GM18868 (cell line): Measurements from ENCODE around the gene FAM227A.
"Not testable (repeated sequence)": the region's sequence is repeated elsewhere in the genome, so short reads cannot be mapped to it uniquely, and the experiment has no call there.

ENCODE experiments used
- ATAC-seq: cut with Tn5 transposase; IDR thresholded peaks from one replicate; pipeline ENCODE4 v1.9.1; 2021; ENCODE audit warnings: mild to moderate bottlenecking, moderate library complexity; ENCODE audit not compliant: unreplicated experiment

FAM227A gene

DNA sequence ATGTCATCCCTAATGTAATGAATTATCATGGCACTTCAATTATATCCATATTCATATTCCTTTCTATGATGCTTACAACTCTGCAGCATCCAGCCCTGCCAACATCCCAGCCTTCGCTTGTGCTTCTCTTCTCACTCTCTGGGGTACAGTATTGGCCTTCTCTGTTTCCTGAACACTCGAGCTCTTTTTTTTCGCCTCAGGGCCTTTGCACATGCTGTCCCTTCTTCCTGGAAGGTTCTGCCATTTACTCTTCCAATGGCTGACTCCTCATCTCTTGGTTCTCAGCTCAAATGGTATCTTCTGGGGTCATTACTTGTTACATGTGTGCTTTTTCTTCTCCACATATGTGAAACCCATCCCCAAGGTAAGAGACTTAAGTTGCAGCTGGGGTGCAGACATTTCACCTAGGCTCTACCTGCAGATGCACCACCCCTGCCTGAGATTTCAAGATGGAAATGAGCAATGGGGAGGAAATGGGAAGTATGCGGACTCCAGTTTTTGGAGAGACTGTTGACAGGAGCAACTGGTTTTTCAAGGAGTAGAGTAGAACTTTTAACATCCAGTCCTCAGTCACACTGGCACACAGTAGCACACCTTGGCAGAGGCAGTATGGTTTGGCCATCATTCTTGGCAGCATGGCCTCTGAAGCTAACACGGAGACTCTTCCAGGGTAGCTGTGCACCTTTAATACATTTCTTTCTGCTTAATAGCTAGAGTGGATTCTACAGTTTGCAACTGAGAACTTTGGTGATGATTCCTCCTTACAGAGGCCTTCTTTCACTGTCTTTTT lies 43.8 kb downstream of the FAM227A start:
- ATAC-seq, result no peak

DNA sequence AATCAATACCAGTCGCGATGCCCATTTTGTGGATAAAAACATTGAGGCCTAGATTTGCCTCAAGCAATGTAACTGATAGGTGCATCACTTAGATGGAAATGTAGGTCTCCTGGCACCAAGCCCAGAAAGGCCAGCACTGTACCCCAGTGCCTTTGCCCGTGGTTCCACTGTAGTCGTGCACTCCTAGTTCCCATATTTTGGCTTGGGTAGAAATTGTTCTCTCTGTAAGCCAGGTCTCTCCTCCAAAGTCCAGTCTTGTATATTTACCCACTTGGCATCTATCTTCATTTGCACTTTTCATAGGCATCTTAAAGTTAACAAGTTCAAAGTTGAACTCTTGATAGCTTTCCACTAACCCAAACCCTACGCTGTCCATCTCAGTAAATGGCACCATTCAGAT lies 44.6 kb downstream of the FAM227A start:
- no peak for ATAC-seq

DNA sequence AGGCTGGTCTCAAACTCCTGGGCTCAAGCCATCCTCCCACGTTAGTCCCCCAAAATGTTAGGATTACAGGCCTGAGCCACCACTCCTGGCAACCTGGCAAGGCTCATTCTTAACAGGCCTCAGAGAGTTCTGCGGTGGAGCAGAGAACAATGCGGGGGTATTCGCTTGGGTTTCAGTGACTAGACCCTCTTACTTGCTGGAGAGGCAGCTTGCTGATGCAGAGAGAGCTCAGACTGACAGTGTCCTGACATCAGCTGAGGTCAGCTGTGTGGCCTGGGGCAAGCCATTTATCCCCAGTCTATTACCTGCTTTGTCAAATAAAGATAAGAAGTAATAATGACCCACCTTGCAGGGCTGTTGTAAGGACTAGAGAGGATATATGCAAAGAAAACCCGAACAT lies 46.0 kb downstream of the FAM227A start:
- no peak for ATAC-seq

DNA sequence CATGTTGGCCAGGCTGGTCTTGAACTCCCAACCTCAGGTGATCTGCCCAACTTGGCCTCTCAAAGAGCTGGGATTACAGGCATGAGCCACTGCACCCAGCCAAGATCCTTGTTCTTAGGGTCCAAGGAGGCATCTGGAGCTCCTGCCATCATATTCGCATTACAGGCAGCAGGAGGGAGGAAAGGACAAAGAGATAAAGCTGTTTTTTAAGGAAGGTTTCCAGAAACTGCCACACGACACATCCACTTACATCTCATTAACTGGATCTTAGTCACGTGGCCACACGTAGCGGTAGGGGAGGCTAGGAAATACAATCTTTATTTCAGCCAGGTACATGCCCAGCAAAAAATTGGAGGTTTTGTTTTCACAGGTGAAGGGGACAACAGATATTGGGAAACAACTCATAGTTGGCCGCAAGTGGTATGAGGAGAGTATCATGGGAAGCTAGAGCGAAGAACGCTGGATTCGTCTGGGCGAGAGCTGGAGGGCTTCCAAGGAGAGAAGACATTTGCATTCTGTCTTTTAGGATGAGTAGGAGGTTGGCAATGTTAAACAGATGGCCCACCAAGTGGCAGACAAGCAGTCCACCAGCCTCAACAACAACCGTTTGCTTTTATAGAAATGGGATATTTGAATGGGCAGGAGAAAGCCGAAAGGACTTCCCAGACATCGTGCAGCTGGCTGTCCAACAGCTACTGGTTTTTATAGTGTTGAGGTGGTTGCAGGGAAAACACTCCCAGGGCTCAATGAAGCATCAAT lies 47.0 kb downstream of the FAM227A start:
- no peak for ATAC-seq

DNA sequence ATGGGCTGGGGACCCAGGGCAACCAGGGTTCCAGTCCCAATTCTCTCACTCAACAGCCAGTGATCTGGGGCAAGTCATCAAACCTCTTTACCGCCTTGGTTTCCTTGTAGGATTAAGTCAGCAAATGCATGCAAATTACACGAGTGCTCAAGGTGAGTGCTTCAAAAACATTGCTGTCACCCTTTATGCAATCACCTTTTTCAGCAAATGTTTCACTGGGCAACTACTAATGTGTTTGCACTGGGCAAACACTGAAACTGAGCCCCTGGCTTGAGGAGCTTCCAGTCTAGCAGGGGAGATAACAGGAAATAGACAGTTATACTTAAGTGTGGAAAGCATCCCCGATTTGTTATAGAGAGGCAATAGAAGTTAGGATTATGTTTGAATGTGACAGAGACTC lies 48.5 kb downstream of the FAM227A start:
- ATAC-seq, result no peak

DNA sequence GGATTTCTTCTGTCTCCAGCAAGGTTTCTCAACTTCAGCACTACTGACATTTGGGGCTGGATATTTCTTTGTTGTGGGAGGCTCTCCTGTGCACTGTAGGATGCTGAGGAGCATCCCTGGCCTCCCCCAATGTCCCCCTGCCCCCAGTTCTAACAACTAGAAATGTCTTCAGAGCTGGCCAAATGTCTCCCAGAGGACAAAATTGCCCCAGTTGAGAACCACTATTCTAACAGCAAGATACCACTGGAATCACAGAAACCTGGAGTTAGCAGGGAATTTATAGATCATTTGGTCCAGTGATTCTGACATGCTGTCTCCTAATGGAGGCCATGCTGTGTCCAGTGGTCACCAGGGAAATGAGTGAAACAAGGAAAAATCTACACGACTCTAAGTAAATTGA lies 54.0 kb downstream of the FAM227A start:
- no peak for ATAC-seq

DNA sequence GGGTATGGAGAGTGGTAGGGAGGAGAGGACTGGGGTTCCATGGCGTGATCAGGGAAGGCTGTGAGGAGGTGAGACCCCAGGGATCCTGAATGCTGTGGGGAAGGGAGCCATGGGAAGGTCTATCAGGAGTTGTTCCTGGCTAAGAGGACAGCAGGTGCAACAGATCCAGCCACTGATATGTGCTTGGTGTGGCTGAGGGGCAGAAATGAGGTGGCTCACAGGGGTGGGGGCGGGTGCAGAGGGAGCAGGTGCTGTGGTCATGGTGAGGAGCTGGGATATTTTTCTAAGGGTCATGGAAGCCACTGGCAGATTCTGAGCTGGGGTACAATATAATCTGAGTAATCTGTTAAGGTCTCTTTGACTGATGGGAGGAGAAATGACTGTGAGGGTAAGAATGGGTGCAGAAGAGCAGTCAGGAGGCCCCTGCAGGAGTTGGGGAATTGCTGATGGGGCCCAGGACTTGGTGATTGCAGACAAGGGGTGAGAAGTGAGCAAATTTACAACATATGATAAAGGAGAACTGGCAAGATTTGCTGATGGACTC lies 54.9 kb downstream of the FAM227A start:
- no peak for ATAC-seq

DNA sequence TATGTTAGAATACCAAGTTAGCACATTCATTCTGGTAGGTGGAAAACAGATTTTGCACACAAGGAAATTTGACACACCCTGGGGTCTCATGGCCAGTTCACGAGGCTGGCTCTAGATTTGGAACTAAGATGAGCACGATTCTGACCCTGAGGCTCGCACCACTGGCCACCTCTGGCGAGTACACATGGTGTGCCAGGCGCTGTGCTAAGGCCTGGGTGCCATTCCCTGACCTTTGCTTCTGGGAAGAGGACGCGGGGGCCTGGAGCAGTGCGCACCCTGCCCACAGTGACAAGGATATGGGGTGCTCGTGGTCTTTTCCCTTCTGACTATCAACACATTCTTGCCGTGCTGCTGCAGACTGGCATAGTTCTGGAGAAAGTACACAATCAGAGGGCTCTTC lies 56.7 kb downstream of the FAM227A start:
- ATAC-seq, result no peak

DNA sequence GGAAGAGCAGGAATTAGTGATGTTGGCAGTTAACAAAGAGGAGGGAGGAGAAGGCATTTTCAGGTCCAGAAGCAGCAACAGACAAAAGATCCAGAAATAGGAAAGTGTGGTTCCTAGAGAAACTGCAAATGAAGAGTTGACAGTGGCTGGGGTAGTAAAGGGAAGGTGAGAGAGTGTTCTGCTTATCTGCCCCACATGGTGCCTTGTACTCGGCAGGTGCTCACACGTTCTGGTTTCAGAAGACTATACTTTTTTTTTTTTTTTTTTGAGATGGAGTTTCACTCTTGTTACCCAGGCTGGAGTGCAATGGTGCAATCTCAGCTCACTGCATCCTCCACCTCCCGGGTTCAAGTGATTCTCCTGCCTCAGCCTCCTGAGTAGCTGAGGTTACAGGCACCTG lies 73.3 kb downstream of the FAM227A start:
- ATAC-seq, result not testable (repeated sequence)

DNA sequence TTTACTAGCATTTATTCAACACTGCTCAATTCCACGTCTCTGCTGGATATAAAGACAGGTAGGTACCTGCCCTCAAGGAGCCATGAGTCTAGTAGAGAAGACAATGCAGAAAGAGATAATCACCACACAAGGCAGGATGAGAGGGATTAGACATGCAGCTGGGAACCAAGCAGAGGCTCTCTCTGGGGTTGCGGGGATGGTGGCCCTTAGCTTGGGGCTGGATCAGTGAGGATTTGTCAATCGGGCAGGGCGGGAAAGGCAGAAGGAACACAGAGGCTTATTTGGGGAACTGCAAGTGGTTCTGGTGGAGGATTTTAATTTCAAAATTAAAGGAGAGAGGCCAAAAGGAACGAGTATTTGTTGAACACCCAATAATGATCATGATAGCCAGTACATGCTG lies 77.7 kb downstream of the FAM227A start:
- ATAC-seq, result no peak

DNA sequence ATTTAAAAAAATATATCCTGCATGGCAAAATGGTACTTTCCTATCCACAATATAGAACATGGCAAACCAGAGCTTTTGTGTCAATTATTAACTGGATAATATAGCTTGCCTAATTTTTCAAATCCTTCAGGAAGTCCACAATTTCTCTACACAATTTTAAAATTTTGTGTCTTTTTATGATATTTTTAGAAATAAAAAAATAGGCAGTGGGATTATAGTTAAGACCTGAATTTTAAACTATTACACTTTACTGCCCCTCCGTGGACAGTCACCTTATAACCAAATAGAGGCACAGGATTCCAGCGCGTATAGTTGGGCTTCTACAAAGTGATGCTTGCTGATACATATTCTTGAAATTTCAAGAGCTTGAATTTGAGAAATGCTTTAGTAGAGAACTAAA lies 84.1 kb downstream of the FAM227A start:
- no peak for ATAC-seq

DNA sequence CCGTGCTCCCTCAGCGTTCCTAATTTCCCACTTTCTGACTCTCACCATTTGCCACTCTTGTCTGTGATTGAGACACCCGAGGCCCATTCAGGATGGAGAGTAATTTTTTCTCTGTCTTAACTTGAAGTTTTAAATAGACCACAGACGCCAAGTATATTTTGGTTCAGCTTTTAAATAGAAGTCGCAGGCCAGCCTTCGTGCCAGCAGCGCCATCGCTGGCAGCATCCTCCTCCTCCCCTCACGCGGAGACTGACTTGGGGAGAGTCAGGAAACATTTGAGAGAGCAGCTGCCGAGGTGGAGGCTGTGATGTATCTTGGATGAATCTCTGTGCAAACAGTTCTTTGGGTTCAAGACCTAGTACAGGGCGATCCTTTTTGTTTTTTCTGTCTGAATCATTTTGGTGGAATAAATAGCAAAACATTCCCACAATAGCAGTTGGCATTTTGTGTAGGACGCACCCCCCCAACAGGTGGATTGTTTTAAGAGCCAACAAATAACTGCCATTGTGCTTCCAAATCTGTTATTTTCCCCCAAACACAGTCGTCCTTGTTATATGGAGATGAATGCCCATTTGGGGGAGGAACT lies 85.3 kb downstream of the FAM227A start:
- ATAC-seq, result no peak

DNA sequence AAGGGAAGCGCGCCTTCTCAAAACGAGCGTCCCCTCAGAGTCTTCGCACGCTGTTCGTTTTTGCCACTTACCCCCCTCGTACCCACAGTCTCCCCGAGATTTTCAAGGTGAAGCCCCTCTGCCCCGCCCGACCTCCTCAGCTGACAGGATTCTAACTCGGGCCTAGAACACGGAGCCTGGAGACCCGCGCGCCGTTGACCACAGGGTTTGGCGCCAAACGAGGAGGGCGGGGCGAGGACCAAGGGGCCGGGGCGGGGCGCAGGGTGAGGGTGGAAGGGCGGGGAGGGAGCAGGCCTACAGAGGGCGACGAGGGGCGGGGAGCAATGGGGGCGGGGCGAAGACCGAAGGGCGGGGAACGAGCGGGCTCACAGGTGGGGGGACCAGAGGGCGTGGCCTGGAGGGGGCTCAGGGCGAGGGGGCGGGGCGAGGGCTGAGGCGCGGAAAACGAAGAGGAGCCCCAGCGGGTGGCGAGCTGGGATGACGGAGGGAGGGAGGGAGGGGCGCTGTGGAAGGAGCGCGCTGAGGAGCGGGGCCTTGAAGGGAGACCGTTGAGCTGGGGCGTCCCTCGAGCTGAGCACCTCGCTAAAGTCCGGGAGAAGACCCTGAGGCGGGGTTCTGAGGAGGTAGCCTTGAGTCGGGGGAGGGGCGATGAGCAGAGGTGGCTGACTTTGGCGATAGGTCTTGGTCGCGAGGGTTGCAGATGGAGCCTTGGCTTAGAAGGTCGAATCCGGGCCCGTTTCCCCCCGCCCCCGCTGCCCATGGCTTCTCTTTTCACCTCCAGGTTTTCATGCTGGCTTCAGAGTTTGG lies 86.0 kb downstream of the FAM227A start, which contains the start of gene DMC1:
Gene DMC1, minus strand, starts transcription at position 212 of the 807 bp plus-strand sequence. CDS start 1,927 bp downstream, outside the sequence.
- ATAC-seq, result peak; percentile 69

DNA sequence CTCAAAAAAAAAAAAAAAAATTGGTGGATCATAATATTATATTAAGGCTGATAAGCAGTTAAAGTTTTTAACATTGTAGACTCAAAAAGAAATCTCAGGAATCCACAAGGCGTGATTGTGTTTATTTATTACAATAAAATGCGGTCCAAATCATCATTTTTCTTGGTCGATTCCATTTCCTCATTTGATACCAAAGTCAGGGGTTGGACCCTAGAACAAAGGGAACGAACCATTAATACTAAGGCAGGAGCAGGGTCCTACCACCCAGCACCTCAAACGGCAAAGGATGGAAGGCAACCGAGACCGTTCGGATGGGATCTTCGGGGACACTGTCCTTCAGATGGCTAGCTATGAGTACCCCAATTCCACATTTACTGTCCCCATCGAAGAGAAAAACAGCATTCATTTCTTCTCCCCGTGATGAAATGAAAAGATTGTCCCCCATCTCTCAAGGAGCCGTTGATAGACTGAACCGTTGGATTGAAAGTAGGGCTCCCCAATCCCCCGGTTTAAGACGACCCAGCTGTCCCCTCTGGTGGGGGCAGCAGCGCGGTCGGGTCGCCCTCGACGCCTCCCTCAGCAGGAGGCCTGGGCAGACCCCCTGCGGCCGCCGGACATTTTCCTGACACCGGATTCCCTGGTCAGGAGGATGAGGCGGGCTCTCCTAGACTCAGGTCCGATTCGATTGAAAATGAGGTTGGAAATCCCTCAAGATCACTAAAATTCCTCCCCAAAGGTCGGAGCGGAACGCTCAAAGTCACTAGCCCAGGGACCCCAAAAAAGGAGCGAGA lies 86.8 kb downstream of the FAM227A start:
- no peak for ATAC-seq

DNA sequence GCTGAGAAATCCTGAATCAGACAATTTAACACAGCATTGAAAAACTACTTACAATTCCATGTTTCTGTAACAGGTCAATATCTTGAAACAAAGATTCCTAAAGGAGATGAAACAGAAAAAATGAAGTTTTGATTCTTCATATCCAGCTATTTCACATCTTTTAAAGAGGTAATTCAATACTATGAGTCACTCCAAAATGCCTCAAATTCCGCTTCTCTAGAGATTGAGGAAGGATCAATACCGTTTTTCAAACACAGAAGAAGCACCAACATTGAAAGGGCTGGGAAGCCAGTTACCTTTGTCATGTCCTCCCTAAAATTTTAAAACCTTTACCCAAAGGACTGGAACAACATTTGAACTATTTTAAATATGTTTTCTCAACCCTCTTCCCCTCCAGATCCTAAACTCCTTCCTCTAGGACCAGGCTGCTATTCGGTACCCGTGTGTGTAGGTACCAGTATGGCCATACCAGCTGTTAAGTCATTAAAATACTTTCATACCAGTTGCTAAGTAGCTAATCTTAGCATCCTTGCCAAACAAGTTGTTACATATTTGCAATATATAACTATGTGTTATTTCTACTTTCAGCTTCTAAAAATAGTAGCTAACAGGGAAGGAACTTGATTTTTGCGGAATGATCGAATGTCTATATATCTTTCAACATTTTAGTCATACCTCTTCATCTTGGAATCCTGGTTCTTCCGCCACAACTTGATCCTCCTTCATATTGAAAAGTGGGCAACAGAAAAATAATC lies 88.5 kb downstream of the FAM227A start:
- ATAC-seq, result no peak

DNA sequence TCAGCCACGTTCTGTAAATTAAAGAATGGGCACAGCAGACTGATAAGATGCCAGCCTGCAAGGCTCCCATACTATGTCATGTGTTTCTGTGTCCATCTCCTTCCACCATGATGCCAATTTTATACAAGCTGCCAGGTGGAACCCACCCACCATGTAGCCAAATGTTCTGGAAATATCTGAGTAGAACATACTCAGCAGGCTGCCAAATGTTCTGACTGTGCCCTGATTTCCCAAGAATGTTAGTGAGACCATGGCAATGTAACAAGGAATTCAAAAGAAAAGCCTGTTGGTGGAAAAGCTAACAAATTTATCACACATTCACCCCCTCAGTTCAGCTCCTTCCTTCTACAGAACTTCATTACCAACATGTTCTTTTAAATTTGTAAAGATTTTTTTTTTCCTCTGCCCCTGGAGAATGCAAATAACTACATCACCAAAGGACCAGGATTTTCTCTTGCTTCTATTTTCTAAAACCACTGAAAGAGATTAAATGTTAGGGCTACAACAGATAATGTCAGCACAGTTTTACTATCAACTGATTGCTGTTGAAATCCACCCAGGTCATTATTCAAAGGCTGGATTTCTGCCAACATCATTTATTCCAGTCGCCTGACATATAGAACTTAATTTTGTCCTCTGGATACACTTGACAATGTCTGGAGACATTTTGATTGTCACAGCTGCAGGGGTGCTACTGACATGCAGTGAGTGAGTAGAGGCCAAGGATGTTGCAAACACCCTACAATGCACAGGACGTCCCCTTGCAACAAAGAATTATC lies 89.3 kb downstream of the FAM227A start:
- no peak for ATAC-seq

DNA sequence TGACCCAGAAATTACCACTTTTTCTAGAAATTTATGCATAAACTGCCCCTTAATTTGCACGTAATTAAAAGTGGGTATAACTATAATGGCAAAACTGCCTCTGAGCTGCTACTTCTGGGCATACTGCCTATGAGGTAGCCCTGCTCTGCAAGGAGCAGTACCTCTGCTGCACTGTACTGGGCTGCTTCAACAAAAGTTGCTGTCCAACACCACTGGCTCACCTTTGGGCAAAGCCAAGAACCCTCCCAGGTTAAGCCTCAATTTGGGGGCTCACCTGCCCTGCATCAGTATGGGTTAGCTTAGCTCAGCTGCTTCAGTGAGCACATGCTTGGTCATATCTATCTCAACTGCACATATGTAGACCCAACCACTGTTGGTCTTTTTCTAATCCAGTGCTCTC lies 90.8 kb downstream of the FAM227A start:
- no peak for ATAC-seq

DNA sequence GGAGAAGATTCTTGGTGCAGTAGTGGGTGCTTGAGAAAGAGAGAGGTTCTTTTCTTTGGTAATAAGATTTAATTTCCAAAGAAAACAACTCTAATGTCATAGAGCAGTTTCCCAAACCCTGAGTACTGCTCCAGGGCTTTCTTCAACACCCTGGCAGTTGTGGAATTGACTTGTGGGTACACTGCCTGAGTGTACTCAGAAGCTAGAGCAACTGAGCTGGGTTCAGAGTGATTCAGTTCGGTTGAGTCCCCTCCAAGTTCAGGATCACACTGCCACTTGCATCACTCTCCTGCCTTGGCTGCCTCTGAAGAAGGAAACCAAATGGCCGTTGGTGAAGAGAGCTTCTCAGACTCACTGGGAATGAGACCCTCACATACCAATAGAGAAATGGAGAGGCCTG lies 91.5 kb downstream of the FAM227A start:
- ATAC-seq, result no peak

DNA sequence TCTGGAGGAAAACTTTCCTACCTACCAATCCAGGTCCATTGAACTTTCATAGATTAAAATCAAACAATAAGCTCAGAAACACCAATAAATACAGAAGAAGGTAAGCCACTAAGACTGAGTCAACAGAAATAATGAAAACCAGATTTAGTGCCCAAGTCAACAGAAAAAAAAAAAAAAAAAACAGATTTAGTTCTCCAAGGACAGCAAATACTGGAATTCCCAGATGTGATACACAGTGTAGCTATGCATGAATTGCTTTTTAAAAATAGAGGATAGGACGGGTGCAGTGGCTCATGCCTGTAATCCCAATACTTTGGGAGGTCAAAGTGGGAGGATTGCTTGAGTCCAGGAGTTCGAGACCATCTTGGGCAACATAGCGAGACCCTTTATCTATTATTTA lies 101.9 kb downstream of the FAM227A start:
- ATAC-seq, result no peak
